ENCODE results near the gene PLCG1. TPM values are rescaled to one million over a fixed set of nuclear protein-coding genes. Genes with fewer than 3 reads are reported as not detected.

PLCG1 gene
- total and polyA plus RNA-seq, 2 of the 8 experiments (the other 6 are each of a cell fraction or from before 2014, with no cell fraction given) = 103 to 154 TPM

GRCh38 chr20:41178495-41178894, 41.2 kb downstream of the PLCG1 start:
- no peak overlapping the region for H3K56ac ChIP-seq (replicated peaks; ENCODE audit: insufficient read length, low read depth, low read length)
- peaks cover 0 to 4% (median 0%) of the 10 kb centered on the region in 4 experiments; a peak in 1 of 7 replicates for H3K4me1 ChIP-seq (replicated peaks in 1 of 4; ENCODE audit: control insufficient read depth in 3 of 4, insufficient read depth in 4 of 4, low read length in 3 of 4)
- H3K4me2 ChIP-seq (ENCODE audit: insufficient read depth in 1 of 2, low read depth in 2 of 2, low read length in 2 of 2) = no peak overlapping the region
- H3K79me2 ChIP-seq (ENCODE audit: control insufficient read depth in 1 of 2, insufficient read depth in 2 of 2, low read length in 2 of 2) = no peaks in the 10 kb centered on the region
- ChIA-PET POLR2A (ENCODE audit: partially characterized antibody) (interaction anchor here (1.6 kb wide), 1 partner anchor 23 kb away, joined by 3 read pairs; no protein-coding TSS in a partner anchor), CTCF (ENCODE audit: partially characterized antibody) (interaction anchor here (1.3 to 7.3 kb wide), 3 partner anchors 44 to 212 kb away, joined by 3 to 112 read pairs (median 4); partner anchors contain the start of gene LPIN3)
- H2BK120ac ChIP-seq (replicated peaks; ENCODE audit: low read depth, low read length) = no peak overlapping the region
- no peak overlapping the region for H3K23ac ChIP-seq (ENCODE audit: insufficient read length)
- TF ChIP-seq TAF1 (IDR thresholded peaks at IDR 0.05; ENCODE audit: low read depth, low read length) = no peak
- peaks cover 0 to 9% of the 10 kb centered on the region in 2 experiments for H4K20me1 ChIP-seq (replicated peaks in 1 of 2; ENCODE audit: control insufficient read depth in 1 of 2, insufficient read depth in 2 of 2, low read length in 2 of 2)
- H2AFZ ChIP-seq (ENCODE audit: low read length) = no peak overlapping the region
- no peak overlapping the region for H2BK12ac ChIP-seq (ENCODE audit: low read depth, low read length)
- 82% methylated on average over 6 of the region's 6 CpGs; no CpG with 5 or more reads in 1 of the 2 experiments for WGBS, 2 experiments (ENCODE audit: extremely low coverage in 1 of 2, insufficient coverage in 1 of 2, insufficient read length in 1 of 2, insufficient replicate concordance in 2 of 2, low coverage in 1 of 2, low lambda C conversion rate in 2 of 2, missing lambda C conversion rate in 1 of 2)
- H3K18ac ChIP-seq (ENCODE audit: extremely low read depth, low read length) = no peak overlapping the region
- FAIRE-seq (no peak), DNase-seq (ENCODE audit: low read depth in 1 of 2, low spot score in 2 of 2) (no peak)
- H3K9me3 ChIP-seq (ENCODE audit: insufficient read depth in 2 of 2, low read depth in 1 of 2, low read length in 1 of 2) = no peaks in the 10 kb centered on the region
- no peaks in the 10 kb centered on the region for H3K79me1 ChIP-seq (ENCODE audit: low read depth, low read length)
- H3K27me3 ChIP-seq (replicated peaks in 1 of 4; ENCODE audit: control insufficient read depth in 3 of 4, extremely low read depth in 1 of 4, insufficient read depth in 3 of 4, low read length in 3 of 4) = no peaks in the 10 kb centered on the region
- no peak overlapping the region for H3K14ac ChIP-seq (ENCODE audit: insufficient read length)
- no peak overlapping the region for H2BK20ac ChIP-seq (ENCODE audit: low read length)
- no peak overlapping the region for H3K4ac ChIP-seq (replicated peaks; ENCODE audit: insufficient read length, low read depth, low read length)
- no peak overlapping the region for H4K91ac ChIP-seq (replicated peaks; ENCODE audit: insufficient read length, low read length)
- H2AK5ac ChIP-seq (ENCODE audit: low read depth, low read length) = no peak overlapping the region
- no peak overlapping the region for H2BK5ac ChIP-seq (ENCODE audit: low read depth, low read length)
- H3K9ac ChIP-seq (replicated peaks in 1 of 4; ENCODE audit: extremely low read depth in 1 of 4, low read depth in 3 of 4, low read length in 3 of 4) = no peak overlapping the region
- no peaks in the 10 kb centered on the region for H3K23me2 ChIP-seq (ENCODE audit: low read depth, low read length)
- no peak overlapping the region for H2BK15ac ChIP-seq (ENCODE audit: low read length)
- H3K36me3 ChIP-seq (ENCODE audit: control insufficient read depth in 2 of 4, insufficient read depth in 4 of 4, low read length in 3 of 4) = peaks cover 16 to 39% (median 30%) of the 10 kb centered on the region in 4 experiments
- no peak overlapping the region for H3K27ac ChIP-seq (ENCODE audit: low read depth, low read length)
- H3K4me3 ChIP-seq (ENCODE audit: extremely low read depth in 1 of 4, insufficient read depth in 2 of 4, low read depth in 3 of 4, low read length in 4 of 4) = no peak overlapping the region
- no peak overlapping the region for H4K5ac ChIP-seq (ENCODE audit: insufficient read length, low read depth, low read length)
- no peak overlapping the region for H4K8ac ChIP-seq (ENCODE audit: extremely low read depth, insufficient read depth, low read length)
